Muscle of arm (tissue), 12 donors: ENCODE data around the gene PSMD2. TPM values are rescaled to one million over a fixed set of nuclear protein-coding genes. Genes with fewer than 3 reads are reported as not detected.
A peak's percentile ranks its signal among the peaks of the same experiment; 100 is the strongest.

Experiments used
- DNase-seq: peaks from one replicate; pipeline ENCODE4 v3.0.0-alpha.2; 2013
- polyA plus RNA-seq, 12 donors: library from polyadenylated mRNA; unstranded; fragments of 120-200 nt; gene quantifications; one replicate each; pipeline ENCODE4 v1.2.1, GENCODE V29; 2013; ENCODE audit not compliant: insufficient read length in 12 of 12

Gene PSMD2
- polyA plus RNA-seq, 12 donors = 144 to 202 (median 165) TPM; not detected in 1

DNA sequence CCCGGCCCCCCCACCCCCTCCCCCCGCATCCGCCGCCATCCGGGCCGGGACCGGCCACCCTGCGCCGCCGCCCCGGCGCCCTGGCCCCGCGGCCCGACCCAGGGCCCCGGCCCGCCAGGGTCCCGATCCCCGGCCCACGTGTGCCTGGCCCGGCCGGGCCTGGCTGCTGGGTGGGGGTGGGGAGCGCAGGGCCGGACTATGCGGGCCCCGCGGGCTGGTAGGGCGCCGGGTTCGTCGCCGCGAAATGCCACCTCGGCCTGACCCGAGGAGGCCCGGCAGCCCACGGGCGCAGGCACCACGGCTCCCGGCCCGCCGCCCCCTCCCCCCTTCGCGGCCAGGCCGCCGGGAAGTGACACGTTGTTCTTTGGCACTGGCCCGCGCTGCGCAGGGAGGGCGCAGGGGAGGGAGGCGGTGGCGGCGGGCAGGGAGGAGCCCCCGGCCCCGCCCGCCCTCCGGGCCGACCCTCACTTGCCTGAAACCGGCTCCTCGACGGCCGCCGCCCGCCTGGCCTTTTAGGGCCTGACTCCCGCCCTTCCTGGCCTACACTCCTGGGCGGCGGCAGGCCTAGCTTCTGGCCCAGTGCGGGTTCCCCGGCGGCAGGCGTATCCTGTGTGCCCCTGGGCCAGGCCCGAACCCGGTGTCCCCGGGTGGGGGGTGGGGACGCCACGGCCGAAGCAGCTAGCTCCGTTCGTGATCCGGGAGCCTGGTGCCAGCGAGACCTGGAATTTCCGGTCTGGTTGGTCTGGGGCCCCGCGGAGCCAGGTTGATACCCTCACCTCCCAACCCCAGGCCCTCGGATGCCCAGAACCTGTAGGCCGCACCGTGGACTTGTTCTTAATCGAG lies 15.9 kb downstream of the PSMD2 start:
- peak; percentile 85 for DNase-seq

DNA sequence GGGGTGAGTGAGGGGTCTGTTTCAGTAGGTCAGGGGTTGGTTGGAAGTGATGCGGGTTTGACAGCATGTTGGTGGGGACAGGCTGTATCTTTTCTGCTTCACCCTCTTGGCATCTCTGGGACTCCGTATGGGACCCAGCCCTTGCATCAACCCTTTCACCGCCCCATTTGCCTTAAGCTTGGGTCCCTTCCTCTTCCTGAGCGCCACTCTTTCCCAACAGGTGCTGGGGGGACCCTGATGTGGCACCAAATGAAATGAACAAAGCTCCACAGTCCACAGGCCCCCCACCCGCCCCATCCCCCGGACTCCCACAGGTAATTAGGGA lies 16.5 kb downstream of the PSMD2 start:
- no peak for DNase-seq

DNA sequence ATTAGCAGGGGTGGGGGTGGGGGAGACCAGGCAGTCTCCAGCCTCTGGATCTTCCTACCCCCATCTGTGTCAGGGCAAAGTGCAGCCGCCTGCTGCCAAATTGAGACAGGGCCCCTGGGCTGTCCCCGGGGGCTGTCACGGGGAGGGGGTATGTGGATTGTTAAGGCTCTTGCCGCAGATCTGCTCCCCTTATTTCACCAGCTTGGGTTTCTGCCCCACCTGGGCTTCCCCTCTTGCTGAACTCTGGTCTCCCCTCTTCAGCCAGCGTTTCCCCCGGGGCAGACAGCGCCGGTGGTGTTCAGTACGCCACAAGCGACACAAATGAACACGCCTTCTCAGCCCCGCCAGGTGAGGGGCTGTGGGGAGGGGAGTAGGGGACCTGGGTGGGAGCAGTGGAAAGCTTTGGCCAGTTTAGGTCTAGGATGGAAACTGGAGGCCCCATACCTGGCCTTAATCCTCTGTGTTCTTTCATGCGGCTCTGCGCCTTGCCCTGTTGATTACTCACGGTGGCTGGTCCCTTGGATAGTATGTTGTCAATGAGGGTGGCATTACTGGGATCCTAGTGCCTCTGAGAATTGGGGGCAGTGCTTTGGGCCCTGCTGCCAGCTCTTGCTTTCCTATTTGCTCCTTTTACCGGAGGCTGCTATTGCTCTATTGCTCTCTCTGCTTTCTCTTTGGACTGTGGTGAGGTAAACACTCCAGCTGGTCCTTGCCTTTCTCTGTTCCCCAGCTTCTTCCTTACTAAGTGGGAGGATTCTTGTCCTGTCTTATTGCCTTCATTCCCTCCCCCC lies 17.0 kb downstream of the PSMD2 start:
- no peak for DNase-seq

DNA sequence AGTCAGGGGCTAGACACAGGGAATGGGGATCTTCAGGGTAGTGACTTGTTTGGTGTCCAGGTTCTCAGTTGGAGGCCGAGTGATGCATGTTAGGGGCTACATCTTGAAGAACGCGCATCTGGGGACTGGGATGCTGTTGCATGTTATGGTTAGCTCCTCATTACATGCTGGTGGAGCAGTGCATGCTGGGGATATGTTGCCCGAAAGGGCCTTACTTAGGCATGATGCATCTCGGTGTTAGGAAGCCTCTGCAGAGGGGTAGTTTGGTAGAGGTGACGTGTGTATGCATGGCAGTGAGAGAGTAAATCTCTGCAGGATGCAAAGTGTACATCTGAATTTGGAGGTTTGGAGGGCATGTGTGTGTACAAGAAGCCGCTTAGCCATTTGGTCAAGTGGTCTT lies 17.8 kb downstream of the PSMD2 start:
- DNase-seq = no peak

DNA sequence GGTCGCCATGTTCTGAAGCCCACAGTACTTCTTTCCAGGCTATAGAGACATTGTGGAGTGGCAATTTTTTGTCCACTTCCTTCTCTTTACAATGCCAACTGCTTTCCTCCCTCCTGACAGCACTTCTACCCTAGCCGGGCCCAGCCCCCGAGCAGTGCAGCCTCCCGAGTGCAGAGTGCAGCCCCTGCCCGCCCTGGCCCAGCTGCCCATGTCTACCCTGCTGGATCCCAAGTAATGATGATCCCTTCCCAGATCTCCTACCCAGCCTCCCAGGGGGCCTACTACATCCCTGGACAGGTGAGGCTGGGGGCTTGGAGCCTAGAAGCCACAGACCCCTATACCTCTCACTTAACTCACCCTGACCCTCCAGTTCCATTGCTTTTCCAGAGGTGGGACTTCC lies 18.2 kb downstream of the PSMD2 start:
- DNase-seq = no peak

DNA sequence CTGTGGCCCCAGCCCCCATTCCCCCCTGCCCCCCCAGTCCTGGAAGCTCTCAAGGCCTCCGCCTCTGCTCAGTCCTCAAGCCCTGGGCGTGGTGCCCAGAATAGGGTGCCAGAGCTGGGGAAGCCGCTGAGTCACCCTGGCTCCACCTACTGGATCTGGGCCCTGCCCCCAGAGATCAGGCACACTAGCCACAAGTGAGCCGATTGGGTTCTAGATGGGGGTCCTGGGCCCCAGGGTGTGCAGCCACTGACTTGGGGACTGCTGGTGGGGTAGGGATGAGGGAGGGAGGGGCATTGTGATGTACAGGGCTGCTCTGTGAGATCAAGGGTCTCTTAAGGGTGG lies 21.0 kb downstream of the PSMD2 start:
- DNase-seq = peak; percentile 86

DNA sequence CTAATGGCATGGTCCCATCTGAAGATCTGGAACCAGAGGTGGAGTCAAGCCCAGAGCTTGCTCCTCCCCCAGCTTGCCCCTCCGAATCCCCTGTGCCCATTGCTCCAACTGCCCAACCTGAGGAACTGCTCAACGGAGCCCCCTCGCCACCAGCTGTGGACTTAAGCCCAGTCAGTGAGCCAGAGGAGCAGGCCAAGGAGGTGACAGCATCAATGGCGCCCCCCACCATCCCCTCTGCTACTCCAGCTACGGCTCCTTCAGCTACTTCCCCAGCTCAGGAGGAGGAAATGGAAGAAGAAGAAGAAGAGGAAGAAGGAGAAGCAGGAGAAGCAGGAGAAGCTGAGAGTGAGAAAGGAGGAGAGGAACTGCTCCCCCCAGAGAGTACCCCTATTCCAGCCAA lies 22.6 kb downstream of the PSMD2 start:
- no peak for DNase-seq

DNA sequence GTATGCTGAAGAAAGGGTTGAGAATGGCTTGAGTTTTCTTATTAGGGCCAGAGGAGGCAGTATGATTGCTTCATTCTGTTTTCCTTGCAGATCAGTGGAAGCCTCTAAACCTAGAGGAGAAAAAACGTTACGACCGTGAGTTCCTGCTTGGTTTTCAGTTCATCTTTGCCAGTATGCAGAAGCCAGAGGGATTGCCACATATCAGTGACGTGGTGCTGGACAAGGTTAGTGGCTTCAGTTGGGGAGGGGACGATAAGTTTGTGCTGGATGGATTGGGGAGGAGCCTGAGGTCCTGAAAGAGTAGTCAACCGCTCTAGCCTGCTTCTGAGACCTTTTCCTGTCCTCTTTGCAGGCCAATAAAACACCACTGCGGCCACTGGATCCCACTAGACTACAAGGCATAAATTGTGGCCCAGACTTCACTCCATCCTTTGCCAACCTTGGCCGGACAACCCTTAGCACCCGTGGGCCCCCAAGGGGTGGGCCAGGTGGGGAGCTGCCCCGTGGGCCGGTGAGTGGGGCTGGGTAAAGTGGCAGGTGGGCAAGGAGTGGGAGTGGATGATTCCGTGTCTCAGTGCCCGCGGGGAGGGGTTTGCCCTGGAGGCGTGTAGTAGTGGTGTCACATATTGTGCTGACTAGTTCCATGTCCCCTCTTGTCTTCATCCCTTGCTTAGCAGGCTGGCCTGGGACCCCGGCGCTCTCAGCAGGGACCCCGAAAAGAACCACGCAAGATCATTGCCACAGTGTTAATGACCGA lies 23.9 kb downstream of the PSMD2 start:
- DNase-seq = no peak

DNA sequence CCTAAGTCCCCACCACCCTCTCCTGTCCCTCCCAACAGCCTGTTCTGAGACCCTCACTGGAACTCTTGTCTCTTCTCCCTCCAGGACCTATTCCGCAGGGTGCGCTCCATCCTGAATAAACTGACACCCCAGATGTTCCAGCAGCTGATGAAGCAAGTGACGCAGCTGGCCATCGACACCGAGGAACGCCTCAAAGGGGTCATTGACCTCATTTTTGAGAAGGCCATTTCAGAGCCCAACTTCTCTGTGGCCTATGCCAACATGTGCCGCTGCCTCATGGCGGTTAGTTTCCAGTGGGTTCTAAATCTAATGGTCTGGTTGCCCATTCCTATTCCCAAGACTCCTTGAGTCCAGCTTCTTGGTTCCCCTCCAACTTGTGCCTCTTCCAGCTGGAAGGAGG lies 24.7 kb downstream of the PSMD2 start:
- DNase-seq = no peak

DNA sequence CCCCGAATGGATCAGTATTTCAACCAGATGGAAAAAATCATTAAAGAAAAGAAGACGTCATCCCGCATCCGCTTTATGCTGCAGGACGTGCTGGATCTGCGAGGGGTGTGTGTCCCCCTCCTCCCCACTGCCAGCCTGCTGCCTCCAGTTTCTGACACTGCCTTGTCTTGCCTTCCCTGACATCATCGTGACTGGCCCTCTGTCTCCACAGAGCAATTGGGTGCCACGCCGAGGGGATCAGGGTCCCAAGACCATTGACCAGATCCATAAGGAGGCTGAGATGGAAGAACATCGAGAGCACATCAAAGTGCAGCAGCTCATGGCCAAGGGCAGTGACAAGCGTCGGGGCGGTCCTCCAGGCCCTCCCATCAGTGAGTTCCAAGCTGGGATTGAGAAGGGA lies 26.2 kb downstream of the PSMD2 start:
- DNase-seq = no peak

DNA sequence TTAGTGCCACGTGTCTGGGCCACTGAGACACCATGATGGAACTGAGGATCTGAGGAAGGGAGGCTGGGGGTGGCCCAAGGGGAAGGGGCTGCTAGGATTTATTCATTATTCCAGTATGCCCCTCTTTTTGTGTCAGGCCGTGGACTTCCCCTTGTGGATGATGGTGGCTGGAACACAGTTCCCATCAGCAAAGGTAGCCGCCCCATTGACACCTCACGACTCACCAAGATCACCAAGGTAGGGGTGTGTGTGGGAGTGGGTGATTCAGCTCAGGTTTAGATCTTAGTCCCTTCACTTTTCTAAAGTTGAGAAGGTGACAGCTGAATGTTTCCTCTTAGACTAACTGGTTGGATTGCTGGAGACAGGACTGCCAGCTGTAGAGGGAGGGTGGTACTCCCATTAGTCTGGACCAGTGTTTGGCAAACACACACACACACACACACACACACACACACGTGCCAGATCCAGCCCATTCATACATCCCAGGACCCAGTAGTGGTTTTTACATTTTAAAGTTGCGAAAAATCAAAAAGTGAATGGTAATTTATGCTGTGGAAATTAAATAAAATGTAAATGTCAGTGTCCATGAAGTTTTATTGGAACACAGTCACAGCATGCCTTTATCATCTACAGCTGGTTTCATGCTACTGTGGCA lies 26.8 kb downstream of the PSMD2 start:
- no peak for DNase-seq

DNA sequence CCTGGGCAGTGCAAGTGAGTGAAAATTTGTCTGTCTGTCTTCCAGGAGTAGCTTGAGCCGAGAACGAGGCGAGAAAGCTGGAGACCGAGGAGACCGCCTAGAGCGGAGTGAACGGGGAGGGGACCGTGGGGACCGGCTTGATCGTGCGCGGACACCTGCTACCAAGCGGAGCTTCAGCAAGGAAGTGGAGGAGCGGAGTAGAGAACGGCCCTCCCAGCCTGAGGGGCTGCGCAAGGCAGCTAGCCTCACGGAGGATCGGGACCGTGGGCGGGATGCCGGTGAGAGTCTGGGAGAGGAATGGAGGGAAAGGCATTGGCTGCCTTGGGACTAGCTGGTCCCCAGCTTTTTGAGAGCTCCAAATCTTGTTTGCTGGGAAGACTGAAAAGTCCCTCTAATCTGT lies 28.1 kb downstream of the PSMD2 start:
- no peak for DNase-seq

DNA sequence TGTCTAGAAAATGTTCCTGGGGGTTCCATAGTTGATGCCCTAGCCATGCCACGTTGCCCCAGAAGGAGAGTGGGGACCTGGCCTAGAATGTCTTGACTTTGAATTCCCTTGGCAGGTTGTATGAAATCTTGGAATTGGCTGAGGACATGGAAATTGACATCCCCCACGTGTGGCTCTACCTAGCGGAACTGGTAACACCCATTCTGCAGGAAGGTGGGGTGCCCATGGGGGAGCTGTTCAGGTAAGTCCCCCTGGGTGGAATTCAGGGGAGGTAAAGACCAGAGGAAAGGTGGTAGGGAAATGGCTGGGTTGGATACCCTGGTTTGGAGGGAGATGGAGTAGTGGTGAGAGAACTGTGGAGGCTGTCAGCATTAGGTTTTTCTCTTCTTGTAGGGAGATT lies 29.5 kb downstream of the PSMD2 start:
- no peak for DNase-seq

DNA sequence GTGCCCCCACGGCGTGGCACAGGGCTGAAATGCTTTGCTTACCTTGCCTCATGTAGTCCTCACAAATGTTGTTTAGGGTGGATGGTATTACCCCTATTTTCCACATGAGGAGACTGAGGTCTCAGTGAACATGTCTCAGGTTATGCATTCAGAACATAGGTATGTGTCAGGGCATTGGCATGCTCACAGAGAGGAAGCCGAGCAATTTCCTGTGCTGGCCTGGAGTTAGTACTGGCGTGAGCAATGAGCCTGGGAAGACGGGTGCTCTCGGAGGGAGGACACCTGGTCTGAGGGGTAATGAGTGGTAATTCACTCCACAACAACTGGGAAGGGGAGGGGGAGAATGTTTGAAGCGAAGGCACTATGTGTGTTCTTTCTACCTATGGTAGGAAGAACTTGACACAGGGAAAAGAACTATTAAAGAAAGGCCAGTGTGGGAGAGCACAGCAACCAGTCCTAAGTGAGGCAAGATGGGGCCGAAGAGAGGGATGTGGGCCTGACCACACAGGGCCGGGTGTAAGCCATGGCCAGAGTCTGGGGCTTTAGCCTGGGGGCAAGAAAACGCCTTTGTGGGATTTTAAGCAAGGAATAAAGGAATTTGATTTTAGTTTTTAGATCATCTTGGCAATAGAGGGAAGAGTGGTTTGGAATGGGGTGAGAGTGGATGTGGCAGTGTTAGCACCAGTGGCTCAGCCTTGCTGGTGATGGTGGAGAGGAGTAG lies 33.5 kb downstream of the PSMD2 start:
- DNase-seq = no peak

DNA sequence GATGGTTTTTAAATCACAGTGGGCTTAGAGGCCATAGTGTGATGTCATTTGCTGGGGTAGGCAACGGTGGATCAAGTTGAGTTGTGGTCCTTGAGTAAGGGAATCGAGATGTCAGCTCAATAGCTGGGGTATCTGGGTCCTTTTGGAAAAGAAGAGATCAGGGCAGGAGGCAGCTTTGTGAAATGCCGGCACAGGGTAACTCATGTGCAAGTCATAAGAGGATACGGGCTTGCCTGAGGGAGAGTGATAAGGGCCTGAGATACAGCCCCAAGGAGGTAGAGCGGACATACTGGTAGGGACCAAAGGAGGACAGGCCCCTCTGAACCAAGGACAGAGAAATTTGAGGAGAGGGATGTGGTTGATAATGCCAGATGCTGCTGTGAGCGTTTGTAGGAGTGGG lies 34.1 kb downstream of the PSMD2 start:
- DNase-seq = no peak

DNA sequence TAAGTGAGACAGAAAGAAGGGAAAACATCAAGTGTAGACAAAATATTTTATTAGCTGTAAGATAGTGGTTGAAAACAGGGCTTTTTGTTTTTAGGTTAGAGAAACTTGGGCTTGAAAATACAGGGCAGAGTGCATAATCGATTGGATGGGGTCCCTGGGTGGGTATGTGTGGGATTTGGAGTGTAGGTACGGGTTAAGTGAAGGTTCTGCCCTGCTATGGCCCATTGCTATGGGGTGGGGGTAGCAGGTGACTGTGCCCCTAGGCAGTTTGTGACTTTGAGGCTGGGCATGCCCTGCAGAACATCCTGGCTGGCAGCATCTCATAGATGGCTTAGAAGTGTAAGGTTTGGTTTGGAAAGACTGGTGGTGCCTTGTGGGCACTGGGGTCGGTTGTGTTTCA lies 34.7 kb downstream of the PSMD2 start:
- DNase-seq = no peak

DNA sequence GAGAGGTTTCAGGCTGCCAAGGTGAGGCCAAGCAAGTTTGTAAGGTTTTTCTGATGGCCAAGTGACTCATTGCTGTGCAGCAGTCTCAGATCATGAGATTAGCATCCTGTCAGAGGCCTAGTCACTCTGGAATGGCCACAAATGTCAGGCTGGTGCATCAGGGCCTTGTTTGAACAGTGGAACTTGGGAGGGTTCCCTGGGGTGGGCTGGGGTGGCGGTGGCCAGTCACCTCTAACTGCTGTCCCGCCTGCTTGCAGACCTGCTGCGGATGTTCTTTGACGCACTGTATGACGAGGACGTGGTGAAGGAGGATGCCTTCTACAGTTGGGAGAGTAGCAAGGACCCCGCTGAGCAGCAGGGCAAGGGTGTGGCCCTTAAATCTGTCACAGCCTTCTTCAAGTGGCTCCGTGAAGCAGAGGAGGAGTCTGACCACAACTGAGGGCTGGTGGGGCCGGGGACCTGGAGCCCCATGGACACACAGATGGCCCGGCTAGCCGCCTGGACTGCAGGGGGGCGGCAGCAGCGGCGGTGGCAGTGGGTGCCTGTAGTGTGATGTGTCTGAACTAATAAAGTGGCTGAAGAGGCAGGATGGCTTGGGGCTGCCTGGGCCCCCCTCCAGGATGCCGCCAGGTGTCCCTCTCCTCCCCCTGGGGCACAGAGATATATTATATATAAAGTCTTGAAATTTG lies 35.6 kb downstream of the PSMD2 start:
- no peak for DNase-seq

DNA sequence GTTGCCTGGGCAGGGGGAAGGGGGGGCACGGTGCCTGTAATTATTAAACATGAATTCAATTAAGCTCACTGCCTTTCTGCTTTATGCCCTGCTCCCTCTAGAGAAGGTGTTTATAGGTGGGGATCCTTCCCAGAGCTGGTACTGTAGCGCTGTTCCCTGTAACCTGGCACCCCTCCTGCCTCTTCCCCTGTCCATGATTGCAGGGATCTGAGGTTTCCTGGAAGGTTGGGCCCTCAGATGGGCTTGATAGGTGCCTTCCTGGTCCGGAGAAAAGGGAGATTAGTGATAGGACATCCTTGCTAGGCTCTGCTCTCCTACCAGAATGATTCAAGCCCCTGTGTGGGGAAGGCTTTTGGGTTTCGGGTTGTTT lies 36.2 kb downstream of the PSMD2 start:
- no peak for DNase-seq

DNA sequence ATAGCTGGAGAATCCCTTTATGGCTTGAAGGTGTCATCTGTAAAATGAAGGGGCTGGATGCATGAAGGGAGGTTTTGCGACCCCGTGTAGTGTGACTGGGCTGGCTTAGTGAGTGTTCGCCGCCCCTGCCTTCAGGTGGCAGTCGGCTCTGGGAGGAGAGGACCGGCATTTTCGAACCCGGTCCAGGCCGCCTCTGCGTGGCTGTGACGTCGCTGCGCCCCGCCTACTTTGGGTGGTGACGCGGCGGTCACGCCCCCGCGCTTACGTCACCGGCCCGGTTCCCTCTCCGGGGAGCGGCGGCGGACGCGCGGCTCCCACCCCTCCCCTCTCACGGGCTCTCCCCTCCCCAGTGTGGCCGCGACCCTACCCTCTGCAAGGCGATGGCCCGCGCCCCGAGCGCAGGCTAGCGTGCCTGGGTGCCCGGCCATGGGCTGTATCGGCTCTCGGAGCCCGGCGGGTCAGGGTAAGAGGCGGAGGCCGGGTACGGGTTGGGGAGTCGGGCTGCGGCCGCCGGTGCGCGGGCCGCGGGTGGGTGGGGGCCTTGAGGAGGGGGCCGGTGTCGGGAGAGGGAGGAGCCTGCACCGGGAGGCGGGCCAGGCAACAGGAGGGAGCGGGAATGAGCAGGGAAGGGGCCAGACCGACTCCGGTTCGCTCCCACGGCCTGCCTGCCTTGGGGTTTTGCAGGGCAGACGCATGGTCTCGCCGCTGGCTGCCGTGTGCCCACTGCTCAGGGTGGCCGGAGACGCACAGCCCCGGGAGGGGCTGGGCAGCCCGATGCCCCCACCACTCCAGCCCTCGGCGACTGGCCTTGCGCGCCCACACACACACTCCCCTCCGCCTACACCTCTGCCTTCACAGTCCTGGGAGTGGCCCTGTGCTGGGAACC lies 36.9 kb downstream of the PSMD2 start:
- DNase-seq = peak; percentile 89
